Putamen (tissue), 1 donor: ENCODE results near the gene PROS1.
"Not testable (repeated sequence)": the region's sequence is repeated elsewhere in the genome, so short reads cannot be mapped to it uniquely, and the experiment has no call there.

Experiments used
- DNase-seq: peaks from one replicate; pipeline ENCODE4 v3.0.0-alpha.2; 2016; ENCODE audit warnings: low spot score

Gene PROS1

DNA sequence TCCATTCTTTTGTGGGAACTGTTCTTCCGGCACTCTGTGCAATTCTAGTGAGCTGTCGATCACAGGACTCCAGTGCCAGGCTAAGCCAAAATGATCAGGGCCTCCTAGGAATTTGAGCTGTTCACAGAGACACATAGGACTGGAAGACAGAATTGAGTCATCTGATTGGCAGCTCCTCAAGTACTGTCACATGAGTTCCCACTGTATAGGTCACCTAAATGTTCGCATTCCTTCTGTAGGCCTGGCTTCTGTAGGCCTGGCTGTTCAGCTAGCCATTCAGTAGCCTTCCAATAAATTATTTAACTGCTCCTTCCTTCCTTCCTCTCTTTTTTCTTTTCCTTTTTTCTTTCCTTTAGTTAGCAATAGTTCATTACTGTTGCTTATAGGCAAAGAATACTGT is 4.3 kb downstream of the PROS1 start:
- no peak for DNase-seq

DNA sequence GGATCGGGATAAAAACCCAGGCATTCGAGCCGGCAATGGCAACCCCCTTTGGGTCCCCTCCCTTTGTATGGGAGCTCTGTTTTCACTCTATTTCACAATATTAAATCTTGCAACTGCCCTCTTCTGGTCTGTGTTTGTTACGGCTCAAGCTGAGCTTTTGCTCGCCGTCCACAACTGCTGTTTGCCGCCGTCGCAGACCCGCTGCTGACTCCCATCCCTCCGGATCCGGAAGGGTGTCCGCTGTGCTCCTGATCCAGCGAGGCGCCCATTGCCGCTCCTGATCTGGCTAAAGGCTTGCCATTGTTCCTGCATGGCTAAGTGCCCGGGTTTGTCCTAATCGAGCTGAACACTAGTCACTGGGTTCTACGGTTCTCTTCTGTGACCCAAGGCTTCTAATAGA is 8.6 kb downstream of the PROS1 start:
- DNase-seq: not testable (repeated sequence)

DNA sequence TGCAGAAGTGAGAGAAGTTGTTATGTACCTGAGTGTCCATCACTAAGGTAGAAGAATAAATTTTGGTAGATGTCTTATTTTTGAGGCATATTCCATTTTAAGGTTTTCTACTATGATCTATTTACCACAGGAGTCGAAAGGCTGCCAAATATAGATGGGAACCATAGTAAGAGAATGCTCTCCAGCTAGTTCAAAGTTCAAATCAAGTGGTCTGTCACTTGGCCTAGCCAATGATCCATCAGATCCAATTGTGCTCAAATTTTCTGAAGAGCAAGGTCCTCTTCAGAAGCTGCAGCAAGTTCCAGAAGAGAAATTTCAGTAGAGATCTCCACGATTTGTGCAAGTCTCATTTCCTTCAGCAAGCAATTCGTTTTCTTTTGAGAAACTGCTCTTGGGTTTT is 10.9 kb downstream of the PROS1 start:
- DNase-seq: no peak

DNA sequence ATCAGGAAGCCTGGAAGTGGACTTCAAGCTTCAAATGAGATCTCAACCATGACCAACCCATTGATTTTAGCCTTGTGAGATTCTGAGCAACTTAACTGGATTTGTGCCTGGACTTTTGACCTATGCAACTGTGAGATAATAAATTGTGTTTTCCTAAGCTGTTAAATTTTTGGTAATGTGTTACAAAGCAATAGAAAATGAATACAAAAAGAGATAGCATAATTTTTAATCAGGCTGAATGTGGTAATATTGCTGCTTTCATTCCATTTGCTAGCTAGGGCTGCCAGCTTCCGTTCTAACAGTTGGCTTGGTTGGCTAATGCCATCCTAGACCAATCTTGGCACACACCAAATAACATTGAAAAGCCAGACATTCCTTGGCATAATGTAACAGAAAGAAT is 12.2 kb downstream of the PROS1 start:
- no peak for DNase-seq

DNA sequence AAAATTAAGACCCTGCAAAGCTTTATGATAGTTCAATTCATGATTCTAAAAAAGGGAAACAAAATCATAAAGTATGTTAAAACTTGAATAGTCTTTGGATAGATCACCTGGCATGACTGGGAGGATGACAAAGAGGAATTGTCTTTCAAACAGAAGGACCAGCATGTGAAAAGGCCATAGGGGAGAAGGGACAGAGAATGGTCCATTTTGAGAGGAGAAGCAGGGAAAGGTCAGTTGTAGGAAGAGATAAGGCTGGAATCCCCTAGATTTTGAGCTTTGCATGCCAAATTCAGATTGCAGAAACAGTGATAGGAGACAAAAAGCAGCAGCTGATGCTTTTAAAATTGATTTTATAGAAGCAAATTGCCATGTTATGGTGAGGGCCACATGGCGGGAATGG is 12.7 kb downstream of the PROS1 start:
- no peak for DNase-seq

DNA sequence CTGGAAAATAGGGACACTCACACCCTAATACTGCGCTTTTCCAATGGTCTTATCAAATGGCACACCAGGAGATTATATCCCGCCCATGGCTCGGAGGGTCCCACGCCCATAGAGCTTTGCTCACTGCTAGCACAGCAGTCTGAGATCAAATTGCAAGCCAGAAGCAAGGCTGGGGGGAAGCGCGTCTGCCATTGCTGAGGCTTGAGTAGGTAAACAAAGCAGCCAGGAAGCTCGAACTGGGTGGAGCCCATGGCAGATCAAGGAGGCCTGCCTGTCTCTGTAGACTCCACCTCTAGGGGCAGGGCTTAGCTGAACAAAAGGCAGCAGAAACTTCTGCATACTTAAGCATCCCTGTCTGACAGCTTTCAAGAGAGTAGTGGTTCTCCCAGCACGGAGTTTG is 23.7 kb downstream of the PROS1 start:
- not testable (repeated sequence) for DNase-seq

DNA sequence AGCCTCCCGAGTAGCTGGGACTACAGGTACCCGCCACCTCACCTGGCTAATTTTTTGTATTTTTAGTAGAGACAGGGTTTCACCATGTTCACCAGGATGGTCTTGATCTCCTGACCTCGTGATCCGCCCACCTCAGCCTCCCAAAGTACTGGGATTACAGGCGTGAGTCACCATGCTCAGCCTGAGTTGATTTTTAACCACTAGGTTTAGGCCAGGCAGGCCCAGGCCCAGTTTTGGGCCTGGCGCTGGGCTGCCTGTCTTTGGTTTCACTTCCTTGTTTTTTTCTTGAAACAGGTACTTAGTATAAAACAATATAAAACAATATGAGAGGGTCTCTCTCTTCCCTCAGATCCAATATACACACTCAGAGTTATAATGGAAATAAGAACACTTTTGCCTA is 36.2 kb downstream of the PROS1 start:
- not testable (repeated sequence) for DNase-seq

DNA sequence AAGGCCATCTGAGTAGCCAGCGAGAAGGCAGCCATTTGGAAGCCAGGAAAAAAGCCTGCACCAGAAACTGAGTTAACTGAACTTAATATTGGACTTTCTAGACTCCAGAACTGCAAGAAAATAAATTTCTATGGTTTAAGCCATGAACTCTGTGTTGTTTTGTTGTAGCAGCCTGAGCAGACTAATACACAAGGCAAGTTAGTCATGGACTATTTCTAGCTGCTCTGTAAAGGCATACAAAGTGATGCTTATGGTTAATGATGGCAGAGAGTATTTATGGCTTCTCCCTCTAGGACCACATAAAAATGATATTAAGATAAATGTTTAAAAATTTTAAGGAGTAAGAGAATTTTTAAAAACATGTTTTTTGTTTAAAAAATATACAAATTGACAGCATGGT is 37.1 kb downstream of the PROS1 start:
- no peak for DNase-seq

DNA sequence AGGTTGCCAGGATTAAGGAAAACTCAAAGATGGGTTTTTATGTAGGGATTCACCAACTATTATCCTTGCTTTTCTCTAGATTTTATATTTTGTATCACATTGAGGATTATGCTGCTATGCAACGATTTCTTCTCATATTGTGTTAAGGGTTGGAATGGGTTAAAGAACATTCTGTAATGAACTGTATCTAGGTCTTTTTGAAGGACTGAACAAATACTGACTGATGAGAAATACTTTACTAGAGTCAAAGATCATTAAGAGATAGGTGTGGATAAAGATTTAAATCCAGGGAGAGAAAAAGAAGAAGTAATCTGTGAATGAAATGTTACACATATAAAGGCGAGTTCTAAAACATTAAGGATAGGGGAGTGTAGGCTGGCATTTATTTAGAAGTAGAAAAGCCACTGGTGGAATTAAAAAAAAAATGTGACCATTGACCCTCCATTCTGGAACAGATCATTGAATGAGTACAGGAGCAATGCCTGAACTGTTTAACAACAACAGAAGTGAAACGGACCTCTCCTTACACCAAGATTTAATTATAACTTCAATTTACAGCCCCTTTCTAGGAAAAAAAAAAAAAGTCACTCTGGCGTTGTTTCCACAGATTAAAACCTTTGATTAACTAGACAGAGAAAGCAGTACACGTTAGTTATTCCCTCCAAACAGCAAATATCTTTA is 39.2 kb downstream of the PROS1 start:
- DNase-seq: no peak

DNA sequence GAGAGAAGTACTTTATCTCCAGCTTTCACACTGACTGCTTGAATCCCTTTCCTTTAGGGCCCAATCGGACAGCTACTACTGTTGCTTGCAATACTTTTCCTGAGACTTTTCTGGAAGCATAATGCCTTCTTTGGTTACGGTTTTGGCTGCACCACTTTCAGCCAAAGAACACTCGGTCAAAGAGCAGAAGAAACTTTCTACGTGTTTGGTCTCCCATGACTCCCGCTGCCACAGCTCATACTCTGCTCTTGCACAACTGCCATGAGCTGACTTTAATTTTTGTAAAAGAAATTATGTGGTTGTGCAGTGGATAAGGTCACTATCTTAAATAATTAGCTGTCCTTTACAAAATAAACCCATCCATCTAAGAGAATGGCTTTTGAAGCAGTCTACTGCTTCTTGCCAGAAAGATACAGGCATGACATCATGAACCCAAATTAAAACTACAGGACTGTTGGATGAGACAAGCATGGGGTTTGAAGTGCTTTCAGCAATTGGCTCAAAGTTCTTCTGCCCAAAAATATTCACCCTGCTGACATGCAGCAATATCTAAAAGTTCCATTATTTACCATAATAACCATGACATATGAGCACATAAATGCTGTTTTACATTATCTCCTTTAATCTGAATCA is 42.0 kb downstream of the PROS1 start:
- no peak for DNase-seq

DNA sequence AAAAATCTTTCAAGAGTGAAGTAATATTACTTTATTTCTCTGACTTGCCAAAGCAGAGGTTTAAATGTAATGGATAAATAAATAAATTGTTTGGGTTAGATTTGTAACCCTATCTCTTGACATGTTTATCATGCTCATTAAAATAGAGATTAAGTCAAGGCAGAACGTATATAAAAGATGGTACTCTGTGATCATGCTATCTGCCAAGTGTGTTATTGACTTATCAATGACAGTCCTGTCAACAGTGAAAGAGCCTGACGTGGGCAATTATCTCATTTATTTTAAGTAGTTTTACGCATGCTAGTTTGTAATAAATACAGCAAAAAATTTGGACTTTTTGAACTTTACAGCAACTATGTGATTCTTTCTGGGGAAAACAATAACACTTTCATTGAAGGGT is 43.7 kb downstream of the PROS1 start:
- DNase-seq: no peak

DNA sequence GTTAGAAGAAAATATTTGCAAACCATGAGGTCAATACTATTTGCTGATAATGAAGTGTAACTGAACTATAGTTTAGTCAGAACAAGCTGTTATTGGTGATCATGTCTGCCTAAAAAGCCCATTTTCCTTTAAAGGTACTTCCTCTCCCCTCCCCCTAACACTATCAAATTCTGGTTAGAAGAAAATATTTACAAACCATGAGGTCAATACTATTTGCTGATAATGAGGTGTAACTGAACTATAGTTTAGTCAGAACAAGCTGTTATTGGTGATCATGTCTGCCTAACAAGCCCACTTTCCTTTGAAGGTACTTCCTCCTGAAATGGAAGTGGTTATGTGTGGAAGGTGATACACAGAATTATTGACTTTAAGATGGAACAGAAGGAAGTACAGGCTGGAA is 46.9 kb downstream of the PROS1 start:
- DNase-seq: no peak

DNA sequence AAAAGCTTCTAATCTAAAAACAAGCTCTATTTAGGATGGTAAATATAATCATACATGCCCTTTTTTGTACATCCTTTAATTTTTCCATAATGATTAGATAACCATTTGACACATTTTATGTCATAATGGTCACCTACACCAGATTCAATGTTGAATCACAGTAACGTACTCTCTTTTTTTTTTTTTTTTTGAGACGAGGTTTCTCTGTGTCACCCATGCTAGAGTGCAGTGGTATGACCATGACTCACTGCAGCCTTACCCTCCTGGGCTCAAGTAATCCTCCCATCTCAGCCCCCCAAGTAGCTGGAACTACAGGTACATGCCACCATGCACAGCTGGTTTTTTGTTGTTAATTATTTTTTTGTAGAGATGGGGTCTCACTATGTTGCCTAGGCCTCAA is 49.2 kb downstream of the PROS1 start:
- DNase-seq: no peak

DNA sequence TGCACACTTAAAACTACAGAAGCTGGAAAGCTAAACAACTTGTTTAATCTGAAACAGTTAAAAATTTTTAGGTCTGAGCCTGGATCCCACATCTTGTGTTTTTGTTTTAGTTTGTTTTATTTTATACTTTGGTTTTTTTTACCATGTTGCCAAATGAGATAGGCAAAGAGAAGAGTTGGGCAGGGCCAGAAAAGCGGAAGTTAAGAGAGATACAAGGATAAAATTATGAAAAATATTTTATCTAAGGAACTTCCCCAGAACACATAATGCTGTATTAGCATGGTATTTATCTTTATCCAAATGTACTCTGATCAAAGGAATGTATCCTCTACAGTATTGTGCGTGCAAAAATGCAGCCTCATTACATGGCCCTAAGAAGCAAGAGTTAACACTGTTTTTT is 50.7 kb downstream of the PROS1 start:
- DNase-seq: no peak

DNA sequence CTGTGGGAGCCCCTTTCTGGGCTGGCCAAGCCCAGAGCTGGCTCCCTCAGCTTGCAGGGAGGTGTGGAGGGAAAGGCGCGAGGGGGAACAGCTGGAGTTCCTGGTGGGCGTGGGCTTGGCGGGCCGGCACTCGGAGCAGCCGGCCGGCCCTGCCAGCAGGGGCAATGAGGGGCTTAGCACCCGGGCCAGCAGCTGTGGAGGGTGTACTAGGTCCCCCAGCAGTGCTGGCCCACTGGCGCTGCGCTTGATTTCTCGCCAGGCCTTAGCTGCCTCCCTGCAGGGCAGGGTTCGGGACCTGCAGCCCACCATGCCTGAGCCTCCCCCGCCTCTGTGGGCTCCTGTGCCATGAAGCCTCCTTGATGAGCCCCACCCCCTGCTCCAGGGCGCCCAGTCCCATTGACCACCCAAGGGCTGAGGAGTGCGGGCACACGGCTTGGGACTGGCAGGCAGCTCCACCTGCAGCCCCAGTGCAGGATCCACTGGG is 56.1 kb downstream of the PROS1 start:
- DNase-seq: not testable (repeated sequence)

DNA sequence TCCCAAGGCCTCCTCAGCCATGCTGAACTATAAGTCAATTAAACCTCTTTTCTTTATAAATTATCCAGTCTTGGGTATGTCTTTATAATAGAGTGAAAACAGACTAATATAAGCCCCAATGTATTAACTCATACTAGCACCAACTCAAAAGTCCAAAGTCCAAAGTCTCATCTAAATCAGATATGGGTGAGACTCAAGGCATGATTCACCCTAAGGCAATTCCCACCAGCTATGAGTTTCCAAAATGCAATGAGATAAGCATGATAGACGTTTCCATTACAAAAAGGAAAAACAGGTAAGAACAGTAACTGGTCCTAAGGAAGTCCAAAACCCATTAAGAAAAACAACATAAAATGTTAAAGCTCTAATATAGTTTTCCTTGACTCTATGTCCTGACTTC is 60.1 kb downstream of the PROS1 start:
- not testable (repeated sequence) for DNase-seq

DNA sequence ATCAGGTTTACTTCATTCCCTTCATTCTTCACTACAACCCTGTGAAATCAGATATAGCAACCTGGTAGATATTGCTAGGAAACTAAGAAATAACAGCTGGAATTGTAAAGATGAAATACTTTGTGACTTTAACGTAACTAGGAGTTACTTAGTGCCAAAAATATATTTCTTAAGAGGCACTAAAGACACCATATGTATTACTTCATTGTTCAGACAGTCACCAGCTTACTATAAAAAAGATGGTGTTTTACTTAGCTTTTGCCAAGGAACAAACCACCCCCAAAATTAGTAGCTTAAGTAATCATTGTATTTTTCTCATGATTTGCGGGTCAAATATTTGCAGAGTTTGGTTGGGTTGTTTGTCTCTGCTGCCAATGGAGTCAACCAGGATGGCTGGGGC is 62.5 kb downstream of the PROS1 start:
- DNase-seq: no peak

DNA sequence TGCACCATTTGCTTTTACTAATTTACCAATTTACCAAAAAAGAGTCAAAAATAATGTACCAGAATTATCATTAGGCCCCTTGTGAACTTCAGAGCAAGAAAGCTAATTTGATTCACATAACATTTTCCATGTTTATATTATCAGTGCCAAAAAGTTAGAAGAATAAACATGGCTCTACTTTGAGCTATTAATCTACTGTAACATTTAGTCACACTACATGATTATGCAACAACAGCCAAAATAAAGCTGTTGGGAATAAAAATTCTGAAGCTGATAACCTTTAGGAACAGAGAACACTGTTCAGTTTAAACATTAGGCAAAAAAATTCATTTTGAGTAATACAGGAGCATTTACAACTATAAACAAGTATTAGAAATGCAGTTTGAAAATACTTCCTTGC is 63.6 kb downstream of the PROS1 start:
- DNase-seq: no peak

DNA sequence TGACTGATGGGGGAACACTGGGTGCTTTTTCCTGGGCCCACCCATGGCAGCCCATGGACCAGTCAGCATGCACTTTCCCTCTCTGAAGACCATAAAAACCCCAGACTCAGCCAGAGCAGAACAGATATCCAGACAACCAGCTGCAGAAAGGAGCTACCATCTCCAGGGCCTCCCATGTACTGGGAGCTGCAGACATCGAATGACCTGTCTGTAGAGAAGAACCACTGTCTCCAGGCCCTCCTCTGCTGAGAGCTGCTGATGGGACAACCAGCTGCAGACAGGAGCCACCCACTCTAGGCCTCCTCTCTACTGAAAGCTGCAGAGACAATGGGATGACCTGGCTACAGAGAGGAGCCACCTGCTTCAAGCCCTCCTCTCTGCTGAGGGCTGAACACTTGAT is 66.6 kb downstream of the PROS1 start:
- DNase-seq: no peak

DNA sequence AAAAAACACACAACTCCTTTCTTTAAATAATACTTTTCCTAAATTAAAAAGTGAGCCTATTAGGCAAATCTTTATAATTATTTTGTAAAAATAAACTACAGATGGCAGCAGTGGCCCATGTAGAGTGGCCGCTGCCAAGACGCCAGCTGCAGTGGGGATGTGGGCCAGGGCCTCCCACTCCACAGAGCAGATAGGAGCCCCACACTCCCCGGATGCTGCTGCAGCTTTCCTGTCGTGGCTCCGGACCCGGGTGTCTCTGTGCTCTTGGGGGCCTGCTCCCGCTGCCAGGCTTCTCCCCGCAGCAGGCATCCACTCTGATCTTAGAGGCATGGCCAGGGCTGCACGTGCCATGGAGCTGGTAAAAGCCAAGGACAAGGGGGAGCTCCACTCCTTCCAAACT is 67.5 kb downstream of the PROS1 start:
- DNase-seq: no peak

DNA sequence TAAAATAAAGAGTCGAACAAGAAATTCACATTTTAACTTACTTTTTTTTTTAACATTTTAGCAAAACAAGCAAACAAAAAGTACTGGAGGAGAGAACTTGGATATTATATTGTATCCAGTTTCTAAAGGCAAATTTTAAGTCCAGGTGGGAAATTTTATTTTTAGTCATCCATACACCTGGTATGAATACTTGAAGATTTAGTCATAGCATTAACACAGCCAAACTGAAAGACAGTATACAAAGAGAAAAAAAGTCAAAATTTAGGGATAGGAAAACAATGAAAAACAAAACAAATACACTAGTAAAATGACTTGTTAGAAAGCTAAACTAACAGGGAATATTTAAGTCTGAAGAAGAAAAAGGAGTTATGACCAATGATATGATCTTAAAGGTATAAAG is 69.1 kb downstream of the PROS1 start:
- DNase-seq: no peak

DNA sequence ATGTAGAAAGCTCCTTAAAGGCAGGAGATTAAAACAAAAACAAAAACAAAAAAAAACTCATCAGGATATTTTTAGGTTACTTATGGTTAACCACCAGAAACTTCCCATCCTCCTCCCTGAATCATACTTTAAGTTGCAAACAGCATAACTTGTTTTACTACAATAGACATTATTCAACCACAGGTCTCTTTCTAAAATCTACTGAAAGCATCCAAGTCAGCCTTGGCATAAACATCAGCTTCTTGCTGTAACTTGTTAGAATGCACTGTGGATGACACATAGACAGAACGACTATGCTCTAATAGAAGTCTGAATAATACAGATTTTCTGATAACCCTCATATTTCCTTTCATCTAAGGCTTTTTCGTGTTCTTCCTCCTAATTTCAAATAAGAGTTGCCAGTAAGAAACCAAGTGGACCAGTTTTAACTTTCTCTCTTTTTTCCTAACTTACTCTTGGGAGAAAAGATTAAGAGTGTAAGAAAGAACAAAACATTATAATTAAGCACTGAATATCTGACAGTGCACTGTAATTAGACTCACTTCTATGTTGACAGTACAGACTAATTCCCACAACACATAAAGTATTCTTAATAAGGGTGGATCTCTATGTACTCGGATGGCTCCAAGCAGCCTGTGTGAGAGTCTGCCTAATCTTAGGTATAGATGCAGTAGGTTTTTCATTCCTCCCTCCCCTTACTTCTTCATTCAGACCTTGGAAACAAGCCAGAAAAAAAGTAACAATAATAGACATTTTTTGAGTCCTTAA is 95.3 kb downstream of the PROS1 start:
- not testable (repeated sequence) for DNase-seq

DNA sequence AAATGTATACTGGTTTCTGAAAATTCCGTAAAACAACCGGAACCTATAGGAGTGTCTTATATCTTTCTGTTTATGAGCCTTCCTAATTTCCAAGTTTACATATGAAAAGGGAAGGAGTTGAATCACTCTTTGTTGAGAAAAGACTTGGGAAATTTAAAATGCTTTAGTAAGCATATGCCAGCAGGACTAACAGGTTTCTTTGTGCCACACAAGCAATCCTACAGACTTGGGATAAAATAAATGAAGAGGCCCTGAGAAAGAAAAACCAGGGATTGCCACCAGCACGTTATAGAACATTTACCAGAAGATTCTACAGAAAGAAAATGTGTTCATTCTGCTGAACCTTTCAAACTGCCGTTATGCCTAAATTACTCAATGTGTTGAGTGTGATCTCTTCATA is 96.3 kb downstream of the PROS1 start:
- DNase-seq: not testable (repeated sequence)
